Loucy (cell line): ENCODE results near the gene INKA1.

Source experiments
- H2AFZ ChIP-seq: fragments of 200-600 bp; sonication (generic); 2 replicates; pipeline ENCODE4 v1.6.0; 2016; ENCODE audit warnings: antibody characterized with exemption, mild to moderate bottlenecking, low read length, moderate library complexity
- H3F3A ChIP-seq: fragments of 200-600 bp; 2 replicates; pipeline ENCODE4 v1.6.0; 2016; ENCODE audit warnings: antibody characterized with exemption, low read depth, mild to moderate bottlenecking
- H3K27me3 ChIP-seq: fragments of 200-600 bp; sonication (generic); 2 replicates; pipeline ENCODE4 v1.6.1; 2014; ENCODE audit warnings: low read length, mild to moderate bottlenecking; ENCODE audit not compliant: insufficient read depth, poor library complexity, severe bottlenecking
- H3K36me3 ChIP-seq: fragments of 200-600 bp; sonication (generic); 2 replicates; pipeline ENCODE4 v1.6.1; 2016; ENCODE audit warnings: low read length; ENCODE audit not compliant: insufficient read depth
- H3K4me1 ChIP-seq: fragments of 200-600 bp; sonication (generic); 2 replicates; pipeline ENCODE4 v1.5.1; 2014; ENCODE audit warnings: low read length, mild to moderate bottlenecking; ENCODE audit not compliant: insufficient read depth, poor library complexity, severe bottlenecking
- H3K4me2 ChIP-seq: fragments of 200-600 bp; sonication (generic); 2 replicates; pipeline ENCODE4 v1.6.0; 2014; ENCODE audit warnings: antibody characterized with exemption, low read length, low read depth, mild to moderate bottlenecking; ENCODE audit not compliant: poor library complexity, severe bottlenecking
- H3K4me3 ChIP-seq: fragments of 200-600 bp; sonication (generic); 2 replicates; pipeline ENCODE4 v1.5.1; 2014; ENCODE audit warnings: low read length, mild to moderate bottlenecking, mixed read lengths; ENCODE audit not compliant: poor library complexity, severe bottlenecking
- H3K79me2 ChIP-seq: fragments of 200-600 bp; sonication (generic); 2 replicates; pipeline ENCODE4 v1.6.1; 2014; ENCODE audit warnings: low read length; ENCODE audit not compliant: insufficient read depth
- H3K9ac ChIP-seq: fragments of 200-600 bp; sonication (generic); 2 replicates; pipeline ENCODE4 v1.6.0; 2014; ENCODE audit warnings: mild to moderate bottlenecking, low read depth, low read length, moderate library complexity; ENCODE audit not compliant: poor library complexity, severe bottlenecking
- H3K9me2 ChIP-seq: fragments of 200-600 bp; sonication (generic); replicated peaks from 2 replicates; pipeline ENCODE4 v1.6.1; 2016; ENCODE audit warnings: low read depth, low read length, mixed read lengths
- H3K9me3 ChIP-seq: fragments of 200-600 bp; sonication (generic); 2 replicates; pipeline ENCODE4 v1.6.1; 2014; ENCODE audit warnings: mild to moderate bottlenecking, antibody characterized with exemption, low read length, low read depth; ENCODE audit not compliant: insufficient read depth
- H4K20me1 ChIP-seq: fragments of 200-600 bp; sonication (generic); 2 replicates; pipeline ENCODE4 v1.6.0; 2014; ENCODE audit warnings: antibody characterized with exemption, low read length, mild to moderate bottlenecking; ENCODE audit not compliant: insufficient read depth, poor library complexity, severe bottlenecking
- EZH2phosphoT487 ChIP-seq: fragments of 200-600 bp; IDR thresholded peaks from 2 replicates; pipeline ENCODE4 v1.6.1; 2018; ENCODE audit warnings: antibody characterized with exemption, mild to moderate bottlenecking, moderate library complexity, borderline replicate concordance
- TF ChIP-seq, protein P1 (sequence below): fragments of 200-600 bp; sonication (generic); conservative IDR thresholded peaks from 2 replicates; pipeline ENCODE4 v1.5.1; 2014; ENCODE audit warnings: mild to moderate bottlenecking, antibody characterized with exemption, low read length

Gene INKA1

DNA sequence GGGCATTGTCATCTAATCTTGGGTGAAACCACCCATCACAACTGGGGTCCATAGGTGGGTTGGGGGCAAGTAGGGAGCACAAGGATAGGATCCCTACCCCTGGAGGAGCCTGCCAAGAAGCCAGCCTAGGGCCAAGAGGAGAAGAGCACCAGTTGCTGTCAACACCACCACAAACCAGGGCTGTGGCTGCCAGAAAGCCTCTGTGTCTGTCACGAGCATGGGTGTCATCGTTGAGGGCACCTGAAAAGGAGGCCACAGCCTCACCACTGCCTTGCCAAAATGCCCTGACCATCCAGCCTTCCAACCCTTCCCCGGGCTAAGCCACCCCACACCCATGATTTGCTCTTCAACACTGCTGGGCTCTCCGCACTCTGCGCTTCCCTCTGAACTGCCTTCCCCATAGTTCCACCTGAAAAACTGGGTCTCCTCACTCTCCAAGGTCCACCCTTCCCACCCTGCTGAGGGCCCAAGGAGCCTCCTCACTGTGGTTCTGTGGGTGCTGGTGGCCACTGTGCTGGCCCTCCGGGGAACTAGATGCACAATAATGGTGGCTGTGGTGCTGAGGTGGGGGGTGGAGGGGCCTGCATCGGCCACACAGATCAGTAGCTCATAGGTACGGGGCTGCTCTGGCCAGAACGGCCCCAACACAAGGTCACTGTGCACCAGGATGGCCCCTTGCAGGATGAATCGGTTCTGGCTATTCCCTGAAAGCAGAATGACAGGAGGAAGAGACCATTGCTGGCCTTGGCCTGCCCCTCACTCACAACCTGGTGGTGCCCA lies 10.5 kb upstream of the INKA1 start:
- no peak overlapping the region for H3K9ac ChIP-seq
- H3K4me1 ChIP-seq: peaks cover 17% of the 10 kb centered on the region
- H3K9me2 ChIP-seq: no peaks in the 10 kb centered on the region
- H3K4me3 ChIP-seq: no peak overlapping the region
- TF ChIP-seq, protein P1, sequence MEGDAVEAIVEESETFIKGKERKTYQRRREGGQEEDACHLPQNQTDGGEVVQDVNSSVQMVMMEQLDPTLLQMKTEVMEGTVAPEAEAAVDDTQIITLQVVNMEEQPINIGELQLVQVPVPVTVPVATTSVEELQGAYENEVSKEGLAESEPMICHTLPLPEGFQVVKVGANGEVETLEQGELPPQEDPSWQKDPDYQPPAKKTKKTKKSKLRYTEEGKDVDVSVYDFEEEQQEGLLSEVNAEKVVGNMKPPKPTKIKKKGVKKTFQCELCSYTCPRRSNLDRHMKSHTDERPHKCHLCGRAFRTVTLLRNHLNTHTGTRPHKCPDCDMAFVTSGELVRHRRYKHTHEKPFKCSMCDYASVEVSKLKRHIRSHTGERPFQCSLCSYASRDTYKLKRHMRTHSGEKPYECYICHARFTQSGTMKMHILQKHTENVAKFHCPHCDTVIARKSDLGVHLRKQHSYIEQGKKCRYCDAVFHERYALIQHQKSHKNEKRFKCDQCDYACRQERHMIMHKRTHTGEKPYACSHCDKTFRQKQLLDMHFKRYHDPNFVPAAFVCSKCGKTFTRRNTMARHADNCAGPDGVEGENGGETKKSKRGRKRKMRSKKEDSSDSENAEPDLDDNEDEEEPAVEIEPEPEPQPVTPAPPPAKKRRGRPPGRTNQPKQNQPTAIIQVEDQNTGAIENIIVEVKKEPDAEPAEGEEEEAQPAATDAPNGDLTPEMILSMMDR: no peak
- no peak for TF ChIP-seq EZH2phosphoT487
- H3K4me2 ChIP-seq: no peak overlapping the region
- no peaks in the 10 kb centered on the region for H3K9me3 ChIP-seq
- H3K79me2 ChIP-seq: no peaks in the 10 kb centered on the region
- no peaks in the 10 kb centered on the region for H3K27me3 ChIP-seq
- H3F3A ChIP-seq: no peaks in the 10 kb centered on the region
- no peaks in the 10 kb centered on the region for H4K20me1 ChIP-seq
- H3K36me3 ChIP-seq: no peaks in the 10 kb centered on the region
- H2AFZ ChIP-seq: no peak overlapping the region

DNA sequence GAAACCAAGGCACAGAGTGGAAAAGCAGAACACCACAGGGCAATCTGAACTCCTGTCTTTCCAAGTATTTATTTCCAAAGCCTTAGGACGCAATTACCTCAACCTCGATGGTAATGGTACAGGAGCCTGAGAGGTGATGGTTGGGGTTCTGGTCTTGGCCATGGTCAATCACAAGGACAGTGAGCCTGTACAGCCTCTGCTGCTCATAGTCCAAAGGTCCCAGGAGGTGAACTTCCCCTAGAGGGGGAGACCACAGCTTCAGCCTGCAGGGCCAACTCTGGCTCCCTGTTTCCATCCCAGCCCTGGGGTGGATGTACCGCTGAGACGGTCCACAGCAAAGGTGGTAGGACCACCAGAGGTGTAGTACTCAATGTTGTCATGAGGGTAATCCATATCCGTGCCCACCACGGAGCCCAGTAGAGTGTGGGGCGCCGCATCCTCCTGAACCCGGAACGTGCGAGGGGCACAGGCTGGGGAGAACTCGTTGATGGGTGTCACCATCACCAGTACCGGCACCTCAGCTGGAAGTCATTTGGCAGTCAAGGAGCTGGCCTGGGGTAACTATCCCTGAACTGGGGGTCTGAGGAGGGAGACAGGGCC lies 9.5 kb upstream of the INKA1 start:
- Histone ChIP-seq H2AFZ (no peak overlapping the region), H3K27me3 (no peaks in the 10 kb centered on the region), H3K4me2 (no peak overlapping the region), H3K9ac (no peak overlapping the region), H3K9me2 (no peaks in the 10 kb centered on the region), H3K4me1 (peaks cover 17% of the 10 kb centered on the region), H3F3A (no peaks in the 10 kb centered on the region), H3K36me3 (no peaks in the 10 kb centered on the region), H3K9me3 (no peaks in the 10 kb centered on the region), H4K20me1 (no peaks in the 10 kb centered on the region), H3K79me2 (no peaks in the 10 kb centered on the region), H3K4me3 (no peak overlapping the region)
- TF ChIP-seq EZH2phosphoT487: no peak
- TF ChIP-seq, protein P1: no peak

DNA sequence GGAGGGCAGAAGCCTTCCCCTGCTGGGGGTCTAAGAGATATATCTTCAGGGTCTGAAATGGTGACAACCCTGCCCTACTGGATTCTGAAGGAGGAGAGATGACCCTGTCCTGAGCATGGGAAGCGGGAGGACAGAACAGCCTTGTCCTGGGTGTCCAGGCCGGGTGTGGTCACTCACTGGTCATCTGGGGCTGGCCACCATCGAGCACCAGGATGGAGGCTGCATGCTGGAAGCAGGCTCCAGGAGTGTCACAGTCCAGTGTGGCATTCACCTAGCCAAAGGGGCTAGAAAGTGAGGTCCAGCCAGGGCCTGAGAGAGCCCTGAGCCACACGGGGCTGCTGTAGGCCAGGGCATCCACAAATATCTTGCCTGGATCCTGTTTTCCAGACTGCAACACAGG lies 8.6 kb upstream of the INKA1 start:
- peaks cover 15% of the 10 kb centered on the region for H3K4me1 ChIP-seq
- no peak for TF ChIP-seq EZH2phosphoT487
- TF ChIP-seq, protein P1: no peak
- H3K4me2 ChIP-seq: no peak overlapping the region
- no peaks in the 10 kb centered on the region for H4K20me1 ChIP-seq
- no peak overlapping the region for H3K4me3 ChIP-seq
- H3K9me3 ChIP-seq: no peaks in the 10 kb centered on the region
- H3K9ac ChIP-seq: no peak overlapping the region
- no peaks in the 10 kb centered on the region for H3K36me3 ChIP-seq
- no peaks in the 10 kb centered on the region for H3K27me3 ChIP-seq
- no peaks in the 10 kb centered on the region for H3K9me2 ChIP-seq
- no peaks in the 10 kb centered on the region for H3F3A ChIP-seq
- H3K79me2 ChIP-seq: no peaks in the 10 kb centered on the region
- H2AFZ ChIP-seq: no peak overlapping the region
